NK-92 (cell line): Measurements from ENCODE around the gene TMC1.

Source experiments
- DNase-seq: peaks from one replicate; lab custom pipeline; 2025; ENCODE audit not compliant: unreplicated experiment; lab: John Stamatoyannopoulos, UW

TMC1 gene

GRCh38 chr9:72565535-72565934 is 44.1 kb downstream of the TMC1 start:
- DNase-seq = no peak

- no peak for DNase-seq
Measured at GRCh38 chr9:72574156-72574810, 52.9 kb downstream of the TMC1 start.

GRCh38 chr9:72575666-72576065 is 54.3 kb downstream of the TMC1 start:
- no peak for DNase-seq

- no peak for DNase-seq
Measured at GRCh38 chr9:72576087-72576486, 54.7 kb downstream of the TMC1 start.

GRCh38 chr9:72577212-72577753 is 55.9 kb downstream of the TMC1 start:
- DNase-seq = no peak

- DNase-seq = no peak
Measured at GRCh38 chr9:72579190-72579589, 57.8 kb downstream of the TMC1 start.

- DNase-seq = no peak
Measured at GRCh38 chr9:72579880-72580550, 58.6 kb downstream of the TMC1 start.

GRCh38 chr9:72581694-72582093 is 60.3 kb downstream of the TMC1 start:
- no peak for DNase-seq

- no peak for DNase-seq
Measured at GRCh38 chr9:72583370-72583769, 62.0 kb downstream of the TMC1 start.

GRCh38 chr9:72586388-72587130 is 65.2 kb downstream of the TMC1 start:
- DNase-seq = no peak

- DNase-seq = no peak
Measured at GRCh38 chr9:72588336-72588735, 66.9 kb downstream of the TMC1 start.

- no peak for DNase-seq
Measured at GRCh38 chr9:72589667-72590521, 68.5 kb downstream of the TMC1 start.

- no peak for DNase-seq
Measured at GRCh38 chr9:72590824-72591223, 69.4 kb downstream of the TMC1 start.

- DNase-seq = no peak
Measured at GRCh38 chr9:72592502-72593403, 71.3 kb downstream of the TMC1 start.

- no peak for DNase-seq
Measured at GRCh38 chr9:72596451-72597180, 75.2 kb downstream of the TMC1 start.

- DNase-seq = no peak
Measured at GRCh38 chr9:72597181-72597517, 75.7 kb downstream of the TMC1 start.

GRCh38 chr9:72597601-72598000 is 76.2 kb downstream of the TMC1 start:
- DNase-seq = no peak

GRCh38 chr9:72598639-72599038 is 77.2 kb downstream of the TMC1 start:
- DNase-seq = no peak

- DNase-seq = no peak
Measured at GRCh38 chr9:72599874-72600534, 78.6 kb downstream of the TMC1 start.
